ENCODE data around the gene SBF2.

Gene SBF2

GRCh38 chr11:10329356-10329755 lies 35.3 kb upstream of the SBF2 start:
- Histone ChIP-seq H3K4me1 (ENCODE audit: control insufficient read depth in 1 of 2, insufficient read depth in 1 of 2, low read depth in 1 of 2, low read length in 1 of 2) (peaks cover 0 to 2% of the 10 kb centered on the region in 2 experiments), H3K9me3 (no peaks in the 10 kb centered on the region), H3K36me3 (no peaks in the 10 kb centered on the region), H3K27me3 (no peaks in the 10 kb centered on the region), H3K27ac (no peak overlapping the region), H3K4me3 (ENCODE audit: low read depth in 1 of 2, low read length in 1 of 2) (no peak overlapping the region)
- TF ChIP-seq CTCF (IDR thresholded peaks at IDR 0.05) = no peak

- H3K36me3 ChIP-seq = no peaks in the 10 kb centered on the region
- H3K27ac ChIP-seq = no peak overlapping the region
- no peaks in the 10 kb centered on the region for H3K27me3 ChIP-seq
- peaks cover 0 to 2% of the 10 kb centered on the region in 2 experiments for H3K4me1 ChIP-seq (ENCODE audit: control insufficient read depth in 1 of 2, insufficient read depth in 1 of 2, low read depth in 1 of 2, low read length in 1 of 2)
- no peaks in the 10 kb centered on the region for H3K9me3 ChIP-seq
- TF ChIP-seq CTCF (IDR thresholded peaks at IDR 0.05) = no peak
- H3K4me3 ChIP-seq (ENCODE audit: low read depth in 1 of 2, low read length in 1 of 2) = no peak overlapping the region
Measured at GRCh38 chr11:10328314-10329098, 34.5 kb upstream of the SBF2 start.

- H3K27me3 ChIP-seq = no peaks in the 10 kb centered on the region
- TF ChIP-seq CTCF (IDR thresholded peaks at IDR 0.05) = no peak
- H3K4me1 ChIP-seq (ENCODE audit: control insufficient read depth in 1 of 2, insufficient read depth in 1 of 2, low read depth in 1 of 2, low read length in 1 of 2) = peaks cover 0 to 2% of the 10 kb centered on the region in 2 experiments
- H3K36me3 ChIP-seq = no peaks in the 10 kb centered on the region
- no peak overlapping the region for H3K27ac ChIP-seq
- H3K4me3 ChIP-seq (ENCODE audit: low read depth in 1 of 2, low read length in 1 of 2) = no peak overlapping the region
- H3K9me3 ChIP-seq = no peaks in the 10 kb centered on the region
Measured at GRCh38 chr11:10327254-10327653, 33.2 kb upstream of the SBF2 start.

- TF ChIP-seq CTCF (IDR thresholded peaks at IDR 0.05) = no peak
- Histone ChIP-seq H3K27me3 (no peaks in the 10 kb centered on the region), H3K4me1 (ENCODE audit: control insufficient read depth in 1 of 2, insufficient read depth in 1 of 2, low read depth in 1 of 2, low read length in 1 of 2) (peaks cover 0 to 2% of the 10 kb centered on the region in 2 experiments), H3K4me3 (ENCODE audit: low read depth in 1 of 2, low read length in 1 of 2) (no peak overlapping the region), H3K36me3 (no peaks in the 10 kb centered on the region), H3K27ac (no peak overlapping the region), H3K9me3 (no peaks in the 10 kb centered on the region)
Measured at GRCh38 chr11:10326012-10326964, 32.3 kb upstream of the SBF2 start.

- Histone ChIP-seq H3K36me3 (no peaks in the 10 kb centered on the region), H3K27me3 (no peaks in the 10 kb centered on the region), H3K27ac (no peak overlapping the region), H3K9me3 (no peaks in the 10 kb centered on the region), H3K4me3 (ENCODE audit: low read depth in 1 of 2, low read length in 1 of 2) (no peak overlapping the region), H3K4me1 (ENCODE audit: control insufficient read depth in 1 of 2, insufficient read depth in 1 of 2, low read depth in 1 of 2, low read length in 1 of 2) (peaks cover 0 to 2% of the 10 kb centered on the region in 2 experiments)
- no peak for TF ChIP-seq CTCF (IDR thresholded peaks at IDR 0.05)
Measured at GRCh38 chr11:10325277-10326011, 31.4 kb upstream of the SBF2 start.
